SK-N-SH (cell line): Measurements from ENCODE around the gene ADORA2A. TPM values are rescaled to one million over a fixed set of nuclear protein-coding genes. Genes with fewer than 3 reads are reported as not detected.
A peak's percentile ranks its signal among the peaks of the same experiment; 100 is the strongest.

ENCODE experiments used
- CTCF ChIA-PET: fragments of 300-600, 350-600 bp; formaldehyde crosslinking; extraction: SDS; loops from one replicate; lab custom pipeline; 2021; lab: Yijun Ruan, JAX
- POLR2A ChIA-PET: fragments of 350-600 bp; sonication (Branson Sonifier 250); formaldehyde crosslinking; extraction: SDS; loops from one replicate; lab custom pipeline; 2020; ENCODE audit warnings: antibody characterized with exemption, inconsistent platforms; lab: Yijun Ruan, JAX
- DNase-seq: peaks from one replicate; pipeline ENCODE4 v3.0.0; 2012
- H2AFZ ChIP-seq: fragments of 200-600 bp; sonication (generic); 2 replicates; pipeline ENCODE4 v1.8.1; 2016; ENCODE audit warnings: antibody characterized with exemption, mild to moderate bottlenecking, low read depth
- H3F3A ChIP-seq: fragments of 200-600 bp; sonication (generic); replicated peaks from 2 replicates; pipeline ENCODE3; 2016; ENCODE audit warnings: antibody characterized with exemption, mild to moderate bottlenecking; ENCODE audit not compliant: insufficient read depth
- H3K27ac ChIP-seq, 2 experiments: fragments of 200-500 bp in 1 of 2; fragments of 200-600 bp in 1 of 2; sonication (Bioruptor generic) in 1 of 2; sonication (generic), shearing (Covaris generic) in 1 of 2; 2 replicates each; pipeline versions ENCODE4 v1.5.1 to v1.6.1; 2014 to 2016; ENCODE audit warnings: low read depth in 2 of 2, inconsistent platforms in 1 of 2, low read length in 1 of 2, mild to moderate bottlenecking in 1 of 2, mixed read lengths in 1 of 2
- H3K27me3 ChIP-seq: fragments of 200-600 bp; sonication (generic), shearing (Covaris generic); 2 replicates; pipeline ENCODE4 v1.6.1; 2016; ENCODE audit warnings: mixed run types; ENCODE audit not compliant: insufficient read depth
- H3K36me3 ChIP-seq, 2 experiments: fragments of 200-500 bp in 1 of 2; fragments of 200-600 bp in 1 of 2; sonication (Bioruptor generic) in 1 of 2; sonication (generic) in 1 of 2; replicated peaks in 1 of 2; 2 replicates each; pipeline versions ENCODE3 to v1.5.1; 2014 to 2016; ENCODE audit warnings: low read length in 1 of 2, mild to moderate bottlenecking in 1 of 2; ENCODE audit not compliant: insufficient read depth in 2 of 2, control insufficient read depth in 1 of 2
- H3K4me1 ChIP-seq, 2 experiments: fragments of 200-500 bp in 1 of 2; fragments of 200-600 bp in 1 of 2; sonication (Bioruptor generic) in 1 of 2; sonication (generic), shearing (Covaris generic) in 1 of 2; 2 replicates each; pipeline versions ENCODE4 v1.5.1 to v1.6.1; 2014 to 2016; ENCODE audit warnings: low read depth in 1 of 2, low read length in 1 of 2, mixed run types in 1 of 2; ENCODE audit not compliant: insufficient read depth in 2 of 2, control insufficient read depth in 1 of 2
- H3K4me2 ChIP-seq: fragments of 200-600 bp; sonication (generic), shearing (Covaris generic); 2 replicates; pipeline ENCODE4 v1.6.1; 2017; ENCODE audit warnings: mixed run types
- H3K4me3 ChIP-seq, 2 experiments: fragments of 200-500 bp in 1 of 2; fragments of 200-600 bp in 1 of 2; sonication (Bioruptor generic) in 1 of 2; sonication (generic), shearing (Covaris generic) in 1 of 2; 2 replicates each; pipeline versions ENCODE4 v1.5.1 to v1.8.1; 2014 to 2016; ENCODE audit warnings: low read depth in 2 of 2, inconsistent platforms in 1 of 2, low read length in 1 of 2, mild to moderate bottlenecking in 1 of 2, mixed read lengths in 1 of 2, moderate library complexity in 1 of 2
- H3K79me2 ChIP-seq: fragments of 200-600 bp; sonication (generic); 2 replicates; pipeline ENCODE4 v1.8.1; 2017; ENCODE audit warnings: mild to moderate bottlenecking; ENCODE audit not compliant: insufficient read depth
- H3K9ac ChIP-seq: fragments of 200-600 bp; sonication (generic); 2 replicates; pipeline ENCODE4 v1.6.1; 2017; ENCODE audit warnings: mixed run types
- H3K9me2 ChIP-seq: fragments of 200-600 bp; sonication (generic); 2 replicates; pipeline ENCODE4 v1.6.1; 2017; ENCODE audit warnings: mixed run types
- H3K9me3 ChIP-seq: fragments of 200-600 bp; sonication (generic); 2 replicates; pipeline ENCODE4 v1.6.1; 2017; ENCODE audit warnings: mixed run types, mild to moderate bottlenecking, moderate library complexity
- H4K20me1 ChIP-seq: fragments of 200-600 bp; sonication (generic); 2 replicates; pipeline ENCODE4 v1.6.1; 2017; ENCODE audit warnings: mild to moderate bottlenecking, mixed run types; ENCODE audit not compliant: insufficient read depth
- EZH2phosphoT487 ChIP-seq: fragments of 200-600 bp; sonication (generic); IDR thresholded peaks from 2 replicates; pipeline ENCODE4 v1.6.1; 2017; ENCODE audit warnings: low read depth, mixed run types, mild to moderate bottlenecking, antibody characterized with exemption, moderate library complexity, borderline replicate concordance
- FOSL2 ChIP-seq: IDR thresholded peaks from 2 replicates; pipeline ENCODE4 v1.4.0; 2012; ENCODE audit warnings: low read depth, mild to moderate bottlenecking, moderate library complexity, borderline replicate concordance
- FOXJ3 ChIP-seq: sonication (generic); formaldehyde crosslinking; IDR thresholded peaks from 2 replicates; pipeline ENCODE4 v1.5.1; 2020; ENCODE audit warnings: mild to moderate bottlenecking, missing genetic modification reagents
- JUND ChIP-seq: IDR thresholded peaks from 2 replicates; pipeline ENCODE4 v1.4.0; 2012
- NFIC ChIP-seq: IDR thresholded peaks from 2 replicates; pipeline ENCODE4 v1.4.0; 2012; ENCODE audit warnings: borderline replicate concordance
- NRF1 ChIP-seq: IDR thresholded peaks from 2 replicates; pipeline ENCODE4 v1.6.1; 2012; ENCODE audit warnings: low read depth, mild to moderate bottlenecking, low read length
- RAD21 ChIP-seq: IDR thresholded peaks from 2 replicates; pipeline ENCODE4 v1.6.1; 2012; ENCODE audit warnings: mild to moderate bottlenecking, low read length
- SIN3A ChIP-seq: IDR thresholded peaks from 2 replicates; pipeline ENCODE4 v1.6.1; 2012; ENCODE audit warnings: low read depth, mild to moderate bottlenecking, low read length, moderate library complexity, borderline replicate concordance
- TAF1 ChIP-seq: IDR thresholded peaks from 2 replicates; pipeline ENCODE4 v1.6.1; 2012; ENCODE audit warnings: low read depth, mild to moderate bottlenecking, low read length, moderate library complexity, borderline replicate concordance
- USF2 ChIP-seq: fragments of 150-350 bp; IDR thresholded peaks from 2 replicates; pipeline ENCODE4 v1.6.1; 2017; ENCODE audit warnings: antibody characterized with exemption, low read length, low read depth, borderline replicate concordance
- WGBS: methylation state at CpG from one replicate; pipeline ENCODE4 v1.1.6; 2017; ENCODE audit warnings: low lambda C conversion rate; 5-methylcytosine and 5-hydroxymethylcytosine counted together
- polyA plus RNA-seq, 3 experiments: library from polyadenylated mRNA; depleted of rRNA; stranded (reverse); fragments of >200 nt; gene quantifications; 2 replicates each; pipeline ENCODE4 v1.2.3, GENCODE V29; 2012

ADORA2A gene
- polyA plus RNA-seq, 1 of the 3 experiments (the other 2 are of a cell fraction): 9.3 TPM

DNA sequence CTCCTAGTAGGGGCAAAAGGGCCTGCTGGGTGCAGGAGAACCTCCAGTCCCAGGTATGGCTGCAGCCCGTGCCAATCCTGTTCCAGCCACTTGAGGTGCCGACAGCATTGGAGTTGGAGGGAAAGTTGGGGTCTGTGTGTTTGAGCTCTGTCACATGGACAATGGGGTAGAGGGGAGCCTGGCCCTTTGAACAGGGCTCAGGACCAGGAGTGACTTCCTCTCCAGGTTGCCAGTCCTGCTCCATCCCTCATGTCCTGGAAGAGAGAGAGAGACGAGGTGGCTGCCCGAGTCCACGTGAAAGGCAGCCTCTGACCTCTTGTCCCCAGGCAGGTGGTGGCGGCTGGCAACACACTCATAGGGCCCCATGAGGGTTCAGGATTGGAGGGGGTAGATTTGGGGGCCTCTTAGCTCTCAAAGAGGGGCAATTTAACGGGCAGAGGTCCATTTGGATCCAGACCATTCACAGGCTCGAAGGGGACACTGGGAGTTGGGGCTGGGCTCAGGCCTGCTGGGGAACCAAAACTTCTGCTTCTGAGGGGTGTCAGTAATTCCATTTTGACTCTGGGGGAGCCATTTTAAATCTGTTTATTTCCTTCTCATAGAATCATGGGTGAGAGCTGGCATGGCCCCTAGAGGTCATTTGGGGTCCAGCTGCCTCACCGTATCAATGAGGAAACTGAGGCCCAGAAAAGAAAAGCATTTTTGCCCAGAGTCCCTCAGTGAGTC is 4.1 kb downstream of the ADORA2A start:
- 96% methylated on average over 3 of the region's 9 CpGs for WGBS
- ChIA-PET CTCF (interaction anchor here (0.9 to 2.2 kb wide), 9 partner anchors 8 to 184 kb away, joined by 3 to 11 read pairs (median 5); no protein-coding TSS in a partner anchor), POLR2A (interaction anchor here (1.1 to 2.1 kb wide), 2 partner anchors 19 to 38 kb away, joined by 3 to 5 read pairs; no protein-coding TSS in a partner anchor)
- no peak overlapping the region; a peak in 1 of 4 replicates for H3K4me3 ChIP-seq
- H2AFZ ChIP-seq: no peak overlapping the region
- no peak for DNase-seq
- TF ChIP-seq SIN3A (no peak), RAD21 (no peak), TAF1 (no peak), NRF1 (no peak), JUND (no peak), FOXJ3 (CRISPR knock-in tag) (no peak), FOSL2 (no peak), USF2 (no peak)
- H3K9ac ChIP-seq: no peak overlapping the region
- H4K20me1 ChIP-seq: no peaks in the 10 kb centered on the region
- no peaks in the 10 kb centered on the region for H3K36me3 ChIP-seq
- H3K9me2 ChIP-seq: no peaks in the 10 kb centered on the region
- H3K27me3 ChIP-seq: no peaks in the 10 kb centered on the region
- H3K4me1 ChIP-seq: peaks cover 19 to 98% of the 10 kb centered on the region in 2 experiments; a peak in 3 of 4 replicates
- H3K27ac ChIP-seq: peak overlapping the region in 1 of 2 experiments; percentile 76; a peak in 1 of 4 replicates
- no peaks in the 10 kb centered on the region for H3K79me2 ChIP-seq
- H3K9me3 ChIP-seq: no peaks in the 10 kb centered on the region
- no peak overlapping the region for H3K4me2 ChIP-seq
- no peaks in the 10 kb centered on the region for H3F3A ChIP-seq

- Histone ChIP-seq H3K4me1 (peaks cover 19 to 98% of the 10 kb centered on the region in 2 experiments; a peak in 3 of 4 replicates), H3K9ac (no peak overlapping the region)
- WGBS: 73% methylated on average over 12 of the region's 17 CpGs
- TF ChIP-seq EZH2phosphoT487 (no peak), NFIC (peak; percentile 46; the same call in 1 of the 2 replicates)
- TF ChIP-seq, all 33 proteins: peak for 1
- Histone ChIP-seq H3K9me3 (no peaks in the 10 kb centered on the region), H3K4me2 (peak overlapping the region; percentile 29; the same call in 1 of the 2 replicates), H3K27ac (peak overlapping the region in 1 of 2 experiments; percentile 63; a peak in 1 of 4 replicates), H2AFZ (no peak overlapping the region), H4K20me1 (no peaks in the 10 kb centered on the region), H3K9me2 (no peaks in the 10 kb centered on the region), H3K36me3 (no peaks in the 10 kb centered on the region), H3K79me2 (no peaks in the 10 kb centered on the region), H3F3A (no peaks in the 10 kb centered on the region), H3K27me3 (no peaks in the 10 kb centered on the region), H3K4me3 (no peak overlapping the region)
- peak; percentile 67 for DNase-seq
- ChIA-PET POLR2A (interaction anchor here (1.1 to 2.1 kb wide), 2 partner anchors 18 to 39 kb away, joined by 3 to 5 read pairs; no protein-coding TSS in a partner anchor), CTCF (interaction anchor here (0.9 to 2.2 kb wide), 7 partner anchors 8 to 89 kb away, joined by 3 to 6 read pairs (median 5); no protein-coding TSS in a partner anchor)
Observed at GRCh38 chr22:24432059-24432853, 4.9 kb downstream of the ADORA2A start.
